PC-9 (cell line): ENCODE data around the gene EPHB2. TPM values are rescaled to one million over a fixed set of nuclear protein-coding genes. Genes with fewer than 3 reads are reported as not detected.

Source experiments
- BruUV-seq: library from RNA; stranded (reverse); fragments of 400-500 nt; replicated peaks from 2 replicates; lab custom pipeline; 2021; lab: Mats Ljungman, UMichigan
- CTCF ChIA-PET: fragments of 300-600 bp; sonication (Branson Sonifier 250); formaldehyde crosslinking; loops from one replicate; lab custom pipeline; 2022; ENCODE audit warnings: antibody characterized with exemption; lab: Charles Lee
- POLR2A ChIA-PET: fragments of 300-600 bp; sonication (Branson Sonifier 250); formaldehyde crosslinking; loops from one replicate; lab custom pipeline; 2022; ENCODE audit warnings: antibody characterized with exemption; ENCODE audit not compliant: unreplicated experiment; lab: Charles Lee
- DNase-seq, 2 experiments: peaks; one replicate each; pipeline versions ENCODE4 v3.0.0 to v3.0.0-alpha.2; 2015 to 2022; ENCODE audit warnings: mixed read lengths in 1 of 2
- H2AFZ ChIP-seq: fragments of 200-600 bp; sonication (generic); 2 replicates; pipeline ENCODE4 v1.8.1; 2017; ENCODE audit warnings: antibody characterized with exemption
- H3F3A ChIP-seq: fragments of 200-600 bp; sonication (generic); 2 replicates; pipeline ENCODE4 v1.8.1; 2017; ENCODE audit warnings: antibody characterized with exemption, mild to moderate bottlenecking, low read depth; ENCODE audit not compliant: insufficient read depth
- H3K27ac ChIP-seq: fragments of 200-600 bp; sonication (generic); 2 replicates; pipeline ENCODE4 v1.6.1; 2016; ENCODE audit warnings: mixed run types
- H3K27me3 ChIP-seq: fragments of 200-600 bp; sonication (generic); 2 replicates; pipeline ENCODE4 v1.6.1; 2016; ENCODE audit warnings: low read depth, mixed run types; ENCODE audit not compliant: insufficient read depth
- H3K36me3 ChIP-seq: fragments of 200-600 bp; sonication (generic); 2 replicates; pipeline ENCODE4 v1.6.1; 2016; ENCODE audit warnings: low read depth, mixed run types
- H3K4me1 ChIP-seq: fragments of 200-600 bp; sonication (generic); replicated peaks from 2 replicates; pipeline ENCODE4 v1.6.1; 2016; ENCODE audit warnings: mixed run types; ENCODE audit not compliant: insufficient read depth
- H3K4me2 ChIP-seq: fragments of 200-600 bp; sonication (generic); 2 replicates; pipeline ENCODE4 v1.6.1; 2017; ENCODE audit warnings: mixed run types
- H3K4me3 ChIP-seq: fragments of 200-600 bp; sonication (generic); 2 replicates; pipeline ENCODE4 v1.6.1; 2016; ENCODE audit warnings: mixed run types
- H3K79me2 ChIP-seq: fragments of 200-600 bp; sonication (generic); 2 replicates; pipeline ENCODE4 v1.6.1; 2017; ENCODE audit warnings: low read depth, mixed run types
- H3K9me2 ChIP-seq: fragments of 200-600 bp; sonication (generic); 2 replicates; pipeline ENCODE4 v1.8.1; 2017; ENCODE audit warnings: mild to moderate bottlenecking; ENCODE audit not compliant: insufficient read depth
- H3K9me3 ChIP-seq: fragments of 200-600 bp; sonication (generic); 2 replicates; pipeline ENCODE4 v1.8.1; 2016; ENCODE audit warnings: low read depth; ENCODE audit not compliant: insufficient read depth
- H4K20me1 ChIP-seq: fragments of 200-600 bp; sonication (generic); 2 replicates; pipeline ENCODE4 v1.8.1; 2017; ENCODE audit not compliant: insufficient read depth
- EZH2 ChIP-seq: fragments of 200-600 bp; sonication (generic); IDR thresholded peaks from 2 replicates; pipeline ENCODE4 v1.8.0; 2017; ENCODE audit warnings: antibody characterized with exemption, low read depth
- intact Hi-C: fragments of 100-400 bp; cut with micrococcal nuclease; formaldehyde crosslinking; loops from one replicate; pipeline ENCODE4 v1.10.0; 2022; ENCODE audit not compliant: unreplicated experiment
- total RNA-seq: library from RNA; stranded (reverse); gene quantifications from 2 replicates; pipeline ENCODE4 v1.2.3, GENCODE V29; 2021
- TF ChIP-seq, protein P1 (sequence below): fragments of 200-600 bp; sonication (generic); conservative IDR thresholded peaks from 2 replicates; pipeline ENCODE4 v1.6.1; 2017; ENCODE audit warnings: mixed run types, antibody characterized with exemption, mild to moderate bottlenecking, moderate library complexity

EPHB2 gene
- total RNA-seq, 1 experiment from 2014 or later, result 26.7 TPM

DNA sequence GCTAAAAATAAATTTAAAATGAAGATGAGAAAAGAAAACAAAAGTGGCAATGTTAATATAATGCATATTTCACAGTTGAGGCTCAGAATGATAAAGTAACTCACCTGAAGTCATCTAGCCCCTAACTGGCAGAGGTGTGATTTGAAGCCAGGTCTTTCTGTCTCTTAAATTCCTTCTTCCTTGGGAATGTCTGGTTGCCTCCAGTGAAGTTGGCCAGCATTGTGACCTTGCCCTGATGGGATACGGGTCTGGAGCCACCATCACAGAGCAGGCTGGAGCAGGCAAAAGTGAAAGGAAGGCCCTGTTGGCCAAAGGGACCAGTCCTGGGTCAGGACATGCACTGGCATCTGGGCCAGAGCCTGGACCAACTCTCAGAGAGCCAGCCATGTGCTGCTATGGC, 111.7 kb downstream of the EPHB2 start:
- H3K4me1 ChIP-seq, result peaks cover 26% of the 10 kb centered on the region
- no peak for TF ChIP-seq EZH2
- TF ChIP-seq, protein P1, sequence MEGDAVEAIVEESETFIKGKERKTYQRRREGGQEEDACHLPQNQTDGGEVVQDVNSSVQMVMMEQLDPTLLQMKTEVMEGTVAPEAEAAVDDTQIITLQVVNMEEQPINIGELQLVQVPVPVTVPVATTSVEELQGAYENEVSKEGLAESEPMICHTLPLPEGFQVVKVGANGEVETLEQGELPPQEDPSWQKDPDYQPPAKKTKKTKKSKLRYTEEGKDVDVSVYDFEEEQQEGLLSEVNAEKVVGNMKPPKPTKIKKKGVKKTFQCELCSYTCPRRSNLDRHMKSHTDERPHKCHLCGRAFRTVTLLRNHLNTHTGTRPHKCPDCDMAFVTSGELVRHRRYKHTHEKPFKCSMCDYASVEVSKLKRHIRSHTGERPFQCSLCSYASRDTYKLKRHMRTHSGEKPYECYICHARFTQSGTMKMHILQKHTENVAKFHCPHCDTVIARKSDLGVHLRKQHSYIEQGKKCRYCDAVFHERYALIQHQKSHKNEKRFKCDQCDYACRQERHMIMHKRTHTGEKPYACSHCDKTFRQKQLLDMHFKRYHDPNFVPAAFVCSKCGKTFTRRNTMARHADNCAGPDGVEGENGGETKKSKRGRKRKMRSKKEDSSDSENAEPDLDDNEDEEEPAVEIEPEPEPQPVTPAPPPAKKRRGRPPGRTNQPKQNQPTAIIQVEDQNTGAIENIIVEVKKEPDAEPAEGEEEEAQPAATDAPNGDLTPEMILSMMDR, result no peak
- CTCF ChIA-PET, result no interaction called here

DNA sequence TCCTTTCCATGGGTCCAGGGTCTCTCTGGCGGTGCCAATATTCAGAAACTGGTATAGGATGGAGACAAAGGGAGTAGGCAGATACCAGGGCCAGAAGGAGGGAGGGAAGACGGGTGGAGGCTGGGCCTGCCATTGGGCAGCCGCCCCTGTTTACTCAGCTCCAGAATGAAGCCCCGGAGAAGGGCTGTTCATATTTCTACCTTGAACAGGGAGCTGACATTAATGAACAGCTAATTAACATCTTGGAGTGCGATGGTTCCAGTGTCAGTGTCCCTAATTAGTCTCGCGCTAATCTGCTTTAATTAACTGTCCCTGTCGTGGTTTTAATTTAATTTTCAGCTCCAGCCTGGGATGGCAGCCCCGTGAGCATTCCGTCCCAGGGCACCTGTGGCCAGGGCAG, 113.8 kb downstream of the EPHB2 start:
- ChIA-PET CTCF (no interaction called here), POLR2A (no interaction called here)
- intact Hi-C loops, result no loop called here
- H3K27me3 ChIP-seq, result no peaks in the 10 kb centered on the region
- TF ChIP-seq, protein P1, result no peak
- TF ChIP-seq EZH2, result no peak
- H3K79me2 ChIP-seq, result no peaks in the 10 kb centered on the region
- no peak for DNase-seq
- no peak overlapping the region for H3K4me2 ChIP-seq
- no peak overlapping the region for H3K27ac ChIP-seq
- no peaks in the 10 kb centered on the region for H3K9me2 ChIP-seq
- H3K4me1 ChIP-seq, result peaks cover 47% of the 10 kb centered on the region
- BruUV-seq, result no TSS peak
- H3K4me3 ChIP-seq, result no peak overlapping the region
- no peaks in the 10 kb centered on the region for H3K9me3 ChIP-seq
- no peaks in the 10 kb centered on the region for H4K20me1 ChIP-seq
- H2AFZ ChIP-seq, result no peak overlapping the region
- peaks cover 21% of the 10 kb centered on the region for H3F3A ChIP-seq
- no peaks in the 10 kb centered on the region for H3K36me3 ChIP-seq

More for the DNA sequence above, 111.7 kb downstream of the EPHB2 start:
- H2AFZ ChIP-seq, result no peak overlapping the region
- DNase-seq, result no peak
- no peaks in the 10 kb centered on the region for H3K27me3 ChIP-seq
- no peaks in the 10 kb centered on the region for H4K20me1 ChIP-seq
- H3K9me2 ChIP-seq, result no peaks in the 10 kb centered on the region
- no peaks in the 10 kb centered on the region for H3K79me2 ChIP-seq
- no TSS peak for BruUV-seq
- H3K4me3 ChIP-seq, result no peak overlapping the region
- H3K4me2 ChIP-seq, result no peak overlapping the region
- intact Hi-C loops, result no loop called here
- no peaks in the 10 kb centered on the region for H3K9me3 ChIP-seq
- no peaks in the 10 kb centered on the region for H3K36me3 ChIP-seq
- H3F3A ChIP-seq, result peaks cover 20% of the 10 kb centered on the region
- no peak overlapping the region for H3K27ac ChIP-seq
- POLR2A ChIA-PET, result interaction anchor here (0.7 kb wide), 1 partner anchor 12 kb away, joined by 3 read pairs; no protein-coding TSS in a partner anchor

- no peaks in the 10 kb centered on the region for H3K36me3 ChIP-seq
- H3K9me3 ChIP-seq, result no peaks in the 10 kb centered on the region
- intact Hi-C loops, result no loop called here
- BruUV-seq, result no TSS peak
- no peaks in the 10 kb centered on the region for H3K79me2 ChIP-seq
- no peak overlapping the region for H3K4me2 ChIP-seq
- H3K9me2 ChIP-seq, result no peaks in the 10 kb centered on the region
- CTCF ChIA-PET, result no interaction called here
- no peak for TF ChIP-seq EZH2
- TF ChIP-seq, protein P1, result no peak
- no peak overlapping the region for H3K4me3 ChIP-seq
- H4K20me1 ChIP-seq, result no peaks in the 10 kb centered on the region
- POLR2A ChIA-PET, result no interaction called here
- no peak overlapping the region for H2AFZ ChIP-seq
- H3K4me1 ChIP-seq, result peaks cover 52% of the 10 kb centered on the region
- DNase-seq, result no peak
- peak overlapping the region; percentile 93 for H3K27ac ChIP-seq
- no peaks in the 10 kb centered on the region for H3K27me3 ChIP-seq
- H3F3A ChIP-seq, result peaks cover 21% of the 10 kb centered on the region
Observed at GRCh38 chr1:22824975-22825374, 114.3 kb downstream of the EPHB2 start.
